ENCODE data around the gene RNF157. TPM values are rescaled to one million over a fixed set of nuclear protein-coding genes. Genes with fewer than 3 reads are reported as not detected.

The RNF157 gene
- total and polyA plus RNA-seq, 12 donors, result 2.3 to 6.1 (median 4.5) TPM

Small RNA genes within 50 kb of the gene (microRNA-seq; reads per million reads assigned to microRNA genes)
- 1.9 to 6.7 (median 2.8) reads per million in 3 donors for gene MIR6868

Small RNA genes within 50 kb of the gene (small RNA-seq; reads per million reads assigned to genes)
- gene ATP5MGP6 (0 reads per million in 2 donors), gene MIR6868 (0 reads per million in 2 donors)

Other genes with a start within 250 kb of the RNF157 start
- gene CDK3, start 239.6 kb downstream of the RNF157 start, total RNA-seq, result 1 to 10 TPM in 5 of 9 donors, under 1 TPM in 1, not detected in 3; 0.74 to 7.9 (median 4.9) TPM
- 10 to 100 TPM in 2 of 3 donors, 1 to 10 TPM in 1; 1.2 to 56.7 (median 30.0) TPM for gene CDK3, start 239.6 kb downstream of the RNF157 start, polyA plus RNA-seq
- gene EVPL, start 213.2 kb downstream of the RNF157 start, total RNA-seq, result 1 to 10 TPM in 1 of 9 donors, under 1 TPM in 6, not detected in 2; under 0.01 to 1.8 (median 0.27) TPM
- under 1 TPM; 0.02 to 0.64 (median 0.61) TPM for gene EVPL, start 213.2 kb downstream of the RNF157 start, polyA plus RNA-seq
- 100 to 1,000 TPM in 1 of 9 donors, 10 to 100 TPM in 8; 20.3 to 113 (median 42.9) TPM for gene SRP68, start 168.0 kb downstream of the RNF157 start, total RNA-seq
- 100 to 1,000 TPM in 1 of 3 donors, 10 to 100 TPM in 2; 33.1 to 129 (median 35.9) TPM for gene SRP68, start 168.0 kb downstream of the RNF157 start, polyA plus RNA-seq
- not detected for gene GALR2, start 165.7 kb downstream of the RNF157 start, total RNA-seq
- under 1 TPM in 1 of 3 donors, not detected in 2; 0.27 TPM for gene GALR2, start 165.7 kb downstream of the RNF157 start, polyA plus RNA-seq
- under 1 TPM in 3 of 9 donors, not detected in 6; 0.06 to 0.19 (median 0.13) TPM for gene ZACN, start 161.3 kb downstream of the RNF157 start, total RNA-seq
- gene ZACN, start 161.3 kb downstream of the RNF157 start, polyA plus RNA-seq, result 1 to 10 TPM in 2 of 3 donors, not detected in 1; 3.1 to 3.3 TPM
- gene EXOC7, start 136.7 kb downstream of the RNF157 start, total RNA-seq, result 100 to 1,000 TPM in 5 of 9 donors, 10 to 100 TPM in 4; 65.7 to 145 (median 102) TPM
- gene EXOC7, start 136.7 kb downstream of the RNF157 start, polyA plus RNA-seq, result 100 to 1,000 TPM in 1 of 3 donors, 10 to 100 TPM in 2; 70.0 to 115 (median 89.5) TPM
- gene FOXJ1, start 99.2 kb downstream of the RNF157 start, total RNA-seq, result under 1 TPM in 2 of 9 donors, not detected in 7; 0.06 to 0.18 TPM
- gene FOXJ1, start 99.2 kb downstream of the RNF157 start, polyA plus RNA-seq, result under 1 TPM in 1 of 3 donors, not detected in 2; 0.07 TPM
- 10 to 100 TPM in 6 of 9 donors, 1 to 10 TPM in 3; 5.4 to 71.2 (median 12.9) TPM for gene UBALD2, start 24.9 kb upstream of the RNF157 start, total RNA-seq
- gene UBALD2, start 24.9 kb upstream of the RNF157 start, polyA plus RNA-seq, result 10 to 100 TPM in 2 of 3 donors, 1 to 10 TPM in 1; 5.2 to 18.2 (median 15.6) TPM
- gene QRICH2, start 67.8 kb upstream of the RNF157 start, total RNA-seq, result 1 to 10 TPM in 6 of 9 donors, under 1 TPM in 3; 0.12 to 3.4 (median 1.4) TPM
- gene QRICH2, start 67.8 kb upstream of the RNF157 start, polyA plus RNA-seq, result 10 to 100 TPM in 1 of 3 donors, 1 to 10 TPM in 1, under 1 TPM in 1; 0.09 to 14.2 (median 4.8) TPM
- 10 to 100 TPM; 33.0 to 79.3 (median 46.2) TPM for gene PRPSAP1, start 113.4 kb upstream of the RNF157 start, total RNA-seq
- gene PRPSAP1, start 113.4 kb upstream of the RNF157 start, polyA plus RNA-seq, result 10 to 100 TPM; 26.0 to 42.7 (median 37.1) TPM
- 10 to 100 TPM in 2 of 9 donors, 1 to 10 TPM in 6, under 1 TPM in 1; 0.61 to 15.3 (median 3.7) TPM for gene SPHK1, start 144.1 kb upstream of the RNF157 start, total RNA-seq
- 10 to 100 TPM in 2 of 3 donors, under 1 TPM in 1; 0.53 to 14.0 (median 10.3) TPM for gene SPHK1, start 144.1 kb upstream of the RNF157 start, polyA plus RNA-seq
- 10 to 100 TPM; 10.4 to 21.8 (median 17.3) TPM for gene UBE2O, start 212.7 kb upstream of the RNF157 start, total RNA-seq
- gene UBE2O, start 212.7 kb upstream of the RNF157 start, polyA plus RNA-seq, result 10 to 100 TPM in 2 of 3 donors, 1 to 10 TPM in 1; 9.8 to 21.3 (median 12.4) TPM
- gene AANAT, start 227.1 kb upstream of the RNF157 start, total RNA-seq, result not detected
- gene AANAT, start 227.1 kb upstream of the RNF157 start, polyA plus RNA-seq, result under 1 TPM in 2 of 3 donors, not detected in 1; 0.30 to 0.40 TPM

All from adrenal gland (tissue), 12 donors.